ENCODE data around the gene TSPEAR.

The TSPEAR gene

DNA sequence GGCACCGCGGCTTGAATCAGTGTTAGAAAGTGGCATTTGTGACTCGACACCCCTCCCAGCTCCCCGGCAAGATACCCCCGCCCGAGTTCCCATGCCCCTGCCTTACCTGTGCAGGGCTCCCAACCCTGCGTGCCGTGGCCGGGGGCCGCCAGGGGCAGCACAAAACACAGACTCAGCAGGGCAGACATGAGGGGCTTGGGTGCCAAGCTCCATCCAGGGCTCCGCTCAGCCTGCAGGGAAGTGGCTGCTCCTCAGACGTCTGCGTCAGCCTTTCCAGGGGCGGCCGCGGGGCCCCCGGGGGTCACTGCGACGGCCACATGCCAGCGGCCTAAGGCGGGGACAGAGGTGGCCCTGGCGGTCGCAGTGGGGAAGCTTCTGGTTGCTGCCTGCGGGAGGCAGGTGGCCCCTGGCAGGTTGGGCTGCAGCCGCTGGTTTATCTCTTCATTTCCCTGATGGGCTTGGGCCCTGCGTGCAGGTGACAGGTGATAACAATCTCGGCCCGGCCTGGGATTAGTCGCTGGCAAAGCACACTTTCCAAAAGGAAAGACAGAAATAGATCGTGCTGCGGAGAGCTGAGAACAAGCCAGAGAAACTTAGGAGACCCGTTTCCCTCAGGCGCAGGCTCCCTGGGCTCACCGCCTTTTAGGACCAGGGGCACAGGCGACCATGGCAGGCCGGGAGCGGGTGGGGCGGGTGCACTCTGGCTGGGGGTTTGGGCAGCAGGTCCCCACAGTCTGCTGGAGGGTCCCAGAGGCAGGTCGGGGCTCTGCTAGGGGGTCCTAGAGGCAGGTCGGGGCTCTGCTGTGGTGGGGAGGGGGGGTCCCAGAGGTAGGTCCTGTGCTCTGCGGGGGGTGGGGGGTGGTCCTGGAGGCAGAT lies at the start of gene TSPEAR:
Gene TSPEAR, minus strand, starts transcription at position 246 of the 876 bp plus-strand sequence. Its CDS starts 58 bp downstream, at position 188.
- DNase-seq (ENCODE audit: low read depth): no peak
- no peak within 1 kb of the TSS for H3K4me3 ChIP-seq (replicated peaks; ENCODE audit: low read depth, low read length)
- TF ChIP-seq, protein P1, sequence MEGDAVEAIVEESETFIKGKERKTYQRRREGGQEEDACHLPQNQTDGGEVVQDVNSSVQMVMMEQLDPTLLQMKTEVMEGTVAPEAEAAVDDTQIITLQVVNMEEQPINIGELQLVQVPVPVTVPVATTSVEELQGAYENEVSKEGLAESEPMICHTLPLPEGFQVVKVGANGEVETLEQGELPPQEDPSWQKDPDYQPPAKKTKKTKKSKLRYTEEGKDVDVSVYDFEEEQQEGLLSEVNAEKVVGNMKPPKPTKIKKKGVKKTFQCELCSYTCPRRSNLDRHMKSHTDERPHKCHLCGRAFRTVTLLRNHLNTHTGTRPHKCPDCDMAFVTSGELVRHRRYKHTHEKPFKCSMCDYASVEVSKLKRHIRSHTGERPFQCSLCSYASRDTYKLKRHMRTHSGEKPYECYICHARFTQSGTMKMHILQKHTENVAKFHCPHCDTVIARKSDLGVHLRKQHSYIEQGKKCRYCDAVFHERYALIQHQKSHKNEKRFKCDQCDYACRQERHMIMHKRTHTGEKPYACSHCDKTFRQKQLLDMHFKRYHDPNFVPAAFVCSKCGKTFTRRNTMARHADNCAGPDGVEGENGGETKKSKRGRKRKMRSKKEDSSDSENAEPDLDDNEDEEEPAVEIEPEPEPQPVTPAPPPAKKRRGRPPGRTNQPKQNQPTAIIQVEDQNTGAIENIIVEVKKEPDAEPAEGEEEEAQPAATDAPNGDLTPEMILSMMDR (IDR thresholded peaks at IDR 0.05; ENCODE audit: low read length, missing control alignments): no peak

DNA sequence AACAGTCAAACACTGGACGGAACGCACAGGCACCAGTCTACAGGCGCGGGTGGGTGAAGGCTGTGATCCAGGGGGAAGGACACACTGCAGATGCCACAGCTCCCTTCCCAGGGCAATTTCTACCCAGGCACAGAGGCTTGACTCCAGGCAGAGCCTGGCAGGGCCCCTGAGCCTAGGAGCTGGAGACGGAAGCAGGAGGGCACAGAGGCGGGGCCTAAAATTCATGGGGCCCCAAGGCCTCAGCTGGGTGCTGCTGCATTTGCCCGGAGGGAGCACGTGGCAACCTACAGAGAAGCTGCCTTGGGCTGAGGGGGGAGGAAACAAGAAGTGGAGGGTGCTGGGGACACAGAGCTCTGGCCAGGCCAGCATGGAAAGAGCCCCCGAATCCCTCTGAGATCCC lies 49.0 kb upstream of the TSPEAR start:
- H3K4me3 ChIP-seq (replicated peaks; ENCODE audit: low read depth, low read length): no peak overlapping the region
- DNase-seq (ENCODE audit: low read depth): no peak
- TF ChIP-seq, protein P1 (IDR thresholded peaks at IDR 0.05; ENCODE audit: low read length, missing control alignments): no peak

DNA sequence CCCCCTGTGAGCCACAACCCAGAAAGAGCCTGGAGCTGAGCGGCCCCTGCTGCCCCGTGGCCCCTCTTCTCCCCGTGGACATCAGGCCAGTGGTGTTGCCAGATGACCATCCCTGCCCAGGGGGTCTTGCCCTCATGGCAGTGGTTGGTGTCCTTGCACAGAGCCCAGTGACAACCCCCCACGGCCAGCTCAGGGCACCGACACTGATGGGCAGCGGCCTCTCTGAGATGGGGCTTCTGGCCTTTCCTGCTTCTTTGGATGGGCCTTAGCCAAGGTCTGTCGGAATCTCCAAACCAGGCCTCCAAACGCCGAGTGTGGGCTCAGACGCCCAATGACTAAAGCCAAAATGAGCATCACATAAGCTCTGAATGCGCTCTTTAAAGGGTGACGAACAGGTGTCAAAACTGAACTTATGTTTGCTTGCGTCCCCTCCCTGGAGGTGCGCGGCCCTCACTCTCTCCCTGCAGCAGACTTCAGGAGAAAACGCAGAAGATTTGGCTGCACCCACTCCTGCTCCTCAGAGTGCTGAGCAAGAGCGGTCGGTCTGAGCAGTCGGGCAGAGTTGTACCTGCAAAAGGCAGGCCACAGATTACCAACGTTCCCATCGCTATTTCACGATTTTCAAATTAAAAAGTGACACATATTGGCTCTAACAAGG lies 48.4 kb upstream of the TSPEAR start:
- DNase-seq (ENCODE audit: low read depth): no peak
- no peak overlapping the region for H3K4me3 ChIP-seq (replicated peaks; ENCODE audit: low read depth, low read length)
- TF ChIP-seq, protein P1 (IDR thresholded peaks at IDR 0.05; ENCODE audit: low read length, missing control alignments): no peak

DNA sequence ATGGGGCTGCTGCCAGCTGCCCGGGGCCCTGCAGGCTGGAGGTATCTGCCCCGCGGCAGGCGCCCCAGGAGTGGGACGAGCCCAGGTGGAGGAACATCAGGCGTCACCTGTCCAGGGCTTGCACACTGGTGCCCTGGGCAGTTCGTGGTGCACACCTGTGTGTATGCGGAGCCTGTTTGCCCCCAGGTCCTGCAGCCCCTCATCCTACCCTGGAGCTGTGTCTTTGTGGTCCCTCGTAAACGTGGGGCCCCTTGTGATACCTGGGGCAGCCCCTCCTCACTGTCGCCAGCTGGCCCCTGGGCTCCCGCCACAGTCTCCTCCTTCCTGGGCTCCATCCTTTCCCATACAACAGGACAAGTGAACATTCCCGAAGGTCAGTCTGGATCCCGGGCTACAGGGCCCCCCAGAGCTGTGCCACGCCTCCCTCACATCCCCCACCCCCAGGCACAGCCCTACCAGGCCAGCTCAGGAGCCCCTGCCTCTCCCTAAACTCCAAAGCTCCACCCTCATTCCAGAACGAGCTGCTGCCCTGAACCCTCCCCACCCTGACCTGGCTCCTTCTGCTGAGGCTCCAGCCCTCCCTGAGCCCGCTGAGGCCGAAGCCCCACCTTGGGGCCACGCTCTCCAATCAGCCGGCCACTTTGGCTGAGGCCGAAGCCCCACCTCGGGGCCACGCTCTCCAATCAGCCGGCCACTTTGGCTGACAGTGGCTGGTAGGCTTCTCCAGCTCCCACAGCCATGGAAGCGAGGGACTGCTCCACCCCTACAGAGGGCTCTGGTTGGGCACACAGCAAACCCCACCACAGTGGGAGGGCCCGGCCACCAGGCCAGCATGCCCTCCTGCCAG lies 47.6 kb upstream of the TSPEAR start:
- TF ChIP-seq, protein P1 (IDR thresholded peaks at IDR 0.05; ENCODE audit: low read length, missing control alignments): no peak
- no peak overlapping the region for H3K4me3 ChIP-seq (replicated peaks; ENCODE audit: low read depth, low read length)
- no peak for DNase-seq (ENCODE audit: low read depth)

DNA sequence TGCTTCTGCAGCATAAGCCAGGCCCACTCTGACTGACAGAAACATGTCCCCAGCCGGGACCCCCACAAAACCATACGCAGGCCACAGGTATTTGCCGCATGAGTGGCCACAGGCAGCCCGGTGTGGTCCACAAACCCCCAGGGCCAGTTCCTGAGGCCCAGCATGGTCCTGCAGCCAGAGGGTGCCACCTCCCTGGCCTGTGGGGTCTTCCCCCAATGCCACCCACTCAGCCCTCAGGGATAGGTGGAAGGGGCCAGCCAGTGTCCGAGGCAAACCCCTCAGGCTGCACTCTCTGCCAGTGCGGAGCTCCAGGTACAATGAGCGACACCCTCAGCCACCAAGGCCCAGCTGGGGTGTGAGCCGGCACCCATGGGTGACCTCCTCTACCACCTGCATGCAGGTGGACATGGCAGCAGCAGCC lies 46.8 kb upstream of the TSPEAR start:
- no peak for DNase-seq (ENCODE audit: low read depth)
- TF ChIP-seq, protein P1 (IDR thresholded peaks at IDR 0.05; ENCODE audit: low read length, missing control alignments): no peak
- H3K4me3 ChIP-seq (replicated peaks; ENCODE audit: low read depth, low read length): no peak overlapping the region

DNA sequence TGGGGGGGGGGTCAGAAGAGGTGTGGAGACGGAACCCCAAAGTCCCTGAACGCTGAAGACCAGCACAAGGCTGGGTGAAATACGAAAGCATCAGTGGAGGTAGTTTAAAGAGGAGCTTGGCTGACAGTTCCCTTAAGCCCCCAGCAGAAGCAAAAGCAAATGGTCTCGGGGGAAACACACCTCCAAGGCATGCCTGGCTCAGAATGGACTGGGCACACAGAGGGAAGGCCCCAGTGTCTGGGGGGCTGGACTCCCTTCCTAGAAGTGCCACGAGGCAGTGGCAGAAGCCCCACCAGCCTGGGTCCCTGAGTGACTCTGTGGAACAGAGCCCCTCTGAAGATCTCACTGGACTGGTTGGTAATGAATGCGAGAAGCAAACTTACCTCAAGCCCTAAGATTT lies 46.4 kb upstream of the TSPEAR start:
- no peak overlapping the region for H3K4me3 ChIP-seq (replicated peaks; ENCODE audit: low read depth, low read length)
- DNase-seq (ENCODE audit: low read depth): no peak
- TF ChIP-seq, protein P1 (IDR thresholded peaks at IDR 0.05; ENCODE audit: low read length, missing control alignments): no peak

Measured in fibroblast of pulmonary artery (primary cell).